HS-5 (cell line): ENCODE measurements around the gene PRRC2A.
"Not testable (repeated sequence)": the region's sequence is repeated elsewhere in the genome, so short reads cannot be mapped to it uniquely, and the experiment has no call there.

ENCODE experiments used
- DNase-seq: peaks from one replicate; pipeline ENCODE4 v3.0.0-alpha.2; 2012; ENCODE audit warnings: low read depth

Gene PRRC2A

DNA sequence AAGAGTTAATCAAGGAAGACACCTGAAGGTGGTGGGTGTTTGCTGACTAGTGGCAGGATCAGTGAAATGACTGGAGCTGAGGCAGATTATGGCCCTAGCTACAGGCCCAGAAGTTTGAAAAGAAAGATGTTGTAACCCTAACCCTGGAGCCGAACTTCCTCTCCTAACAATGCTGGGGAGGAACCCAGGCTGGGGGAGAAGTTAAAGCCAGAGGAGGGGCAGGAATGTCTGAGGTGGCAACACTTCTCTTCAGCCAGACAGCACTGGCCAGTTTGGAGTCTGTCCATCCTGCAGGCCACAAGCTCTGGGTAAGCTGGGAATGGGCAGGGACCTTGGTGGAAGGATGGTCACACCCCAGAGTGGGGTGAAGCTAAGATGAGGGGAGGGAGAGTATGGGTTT is 34.5 kb upstream of the PRRC2A start, which contains the start of gene LST1:
Gene LST1, plus strand, starts transcription at position 270 of the 400 bp plus-strand sequence. CDS start 1,023 bp downstream, outside the sequence.
- DNase-seq: no peak

DNA sequence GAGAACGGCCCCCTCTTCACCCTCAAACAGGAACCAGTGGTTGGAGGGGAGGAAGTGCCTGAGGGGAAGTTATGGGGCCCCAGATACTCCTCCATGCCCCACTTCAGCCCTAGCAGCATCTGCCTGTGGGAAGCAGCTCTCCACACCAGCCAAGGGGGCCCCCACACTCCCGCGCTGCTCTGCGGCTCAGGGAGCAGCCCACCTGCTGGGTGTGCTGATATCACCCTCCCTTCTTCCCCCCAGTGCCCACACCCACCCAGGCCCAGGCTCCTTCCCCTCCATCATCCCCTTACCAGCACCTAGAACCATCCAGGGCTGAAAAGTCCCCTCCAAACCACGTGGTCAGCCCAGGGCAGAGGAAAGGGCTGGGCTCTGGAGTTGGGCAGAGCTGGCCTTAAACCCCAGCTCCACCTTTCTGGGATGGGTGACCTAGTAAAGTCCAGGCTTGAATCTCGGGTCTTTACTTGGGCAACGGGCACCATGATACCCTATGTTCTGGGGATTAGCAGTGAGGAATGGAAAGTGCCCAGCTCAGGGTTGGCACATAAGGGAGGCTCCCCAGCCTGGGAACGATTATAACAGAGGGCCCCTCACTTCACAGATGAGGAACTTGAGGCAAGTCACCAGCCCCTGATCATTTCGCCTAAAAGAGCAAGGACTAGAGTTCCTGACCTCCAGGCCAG is 33.8 kb upstream of the PRRC2A start:
- no peak for DNase-seq

DNA sequence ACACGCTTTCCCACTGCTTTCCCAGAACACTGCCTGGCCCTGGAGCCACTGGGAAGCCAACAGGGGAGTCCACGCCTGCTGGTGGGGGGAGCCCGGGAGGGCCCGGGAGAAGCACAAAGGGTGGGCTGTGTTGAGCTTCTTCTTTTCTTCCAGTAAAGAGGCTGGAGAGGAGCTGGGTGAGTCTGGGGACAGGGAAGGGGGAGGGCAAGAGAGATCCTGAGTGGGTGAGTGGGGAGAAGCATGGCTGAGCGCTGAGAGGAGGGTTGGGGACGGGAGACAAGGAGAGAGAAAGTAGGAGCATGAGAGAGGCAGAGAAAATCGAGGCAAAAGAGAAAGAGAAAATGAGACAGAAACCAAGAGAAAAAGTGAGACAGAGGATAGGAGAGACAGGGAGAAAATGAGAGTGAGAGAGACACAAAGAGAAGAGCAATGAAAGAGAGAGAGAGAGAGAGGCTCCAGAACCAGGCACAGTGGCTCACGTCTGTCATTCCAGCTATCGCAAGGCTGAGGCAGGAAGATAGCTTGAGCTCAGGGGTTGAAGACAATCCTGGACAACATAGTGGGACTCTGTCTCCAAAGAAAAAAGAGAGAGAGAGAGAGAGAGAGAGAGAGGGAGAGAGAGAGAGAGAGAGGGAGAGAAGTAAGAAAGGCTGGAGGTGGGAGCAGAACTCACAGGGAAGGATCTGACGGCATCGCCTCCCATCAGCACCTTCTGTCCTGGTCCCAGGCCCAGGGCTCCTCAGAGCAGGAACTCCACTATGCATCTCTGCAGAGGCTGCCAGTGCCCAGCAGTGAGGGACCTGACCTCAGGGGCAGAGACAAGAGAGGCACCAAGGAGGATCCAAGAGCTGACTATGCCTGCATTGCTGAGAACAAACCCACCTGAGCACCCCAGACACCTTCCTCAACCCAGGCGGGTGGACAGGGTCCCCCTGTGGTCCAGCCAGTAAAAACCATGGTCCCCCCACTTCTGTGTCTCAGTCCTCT is 32.4 kb upstream of the PRRC2A start:
- DNase-seq: no peak

DNA sequence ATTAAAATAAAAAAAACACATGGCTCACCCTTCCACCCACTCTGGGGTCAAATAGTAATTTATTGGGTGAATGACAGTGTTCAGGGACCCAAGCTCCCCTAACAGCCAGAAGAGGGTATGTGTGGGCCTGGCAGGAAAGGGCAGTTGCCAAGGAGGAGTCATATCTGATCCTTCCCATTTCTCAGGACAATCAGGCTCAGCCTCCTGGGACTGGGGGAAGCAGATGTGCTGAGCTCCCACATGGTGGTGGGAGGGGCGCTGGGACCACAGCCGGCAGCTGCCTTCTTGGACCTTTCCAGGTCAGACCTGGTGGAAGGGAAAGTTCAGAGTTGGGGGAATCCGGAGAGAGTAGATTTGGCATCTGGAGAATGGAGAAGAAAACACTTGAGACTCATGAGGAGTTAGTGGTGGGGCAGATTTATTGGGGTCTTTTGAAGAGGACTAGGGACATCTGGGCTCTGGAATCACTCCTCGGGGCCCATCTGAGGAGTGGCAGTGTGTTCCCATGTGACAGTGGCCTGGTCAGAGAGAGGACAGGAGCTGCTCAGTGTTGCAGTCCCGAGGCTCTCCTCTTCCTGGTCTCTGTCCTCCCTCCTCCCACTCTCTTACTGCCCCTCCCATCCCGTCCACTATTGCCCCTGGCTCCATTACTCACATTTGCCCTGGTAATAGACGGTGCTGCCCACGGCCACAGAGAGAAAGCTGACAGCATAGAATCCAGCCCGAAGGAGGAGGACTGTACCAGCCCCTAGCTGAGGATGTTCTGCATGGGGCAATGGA is 31.5 kb upstream of the PRRC2A start:
- no peak for DNase-seq

DNA sequence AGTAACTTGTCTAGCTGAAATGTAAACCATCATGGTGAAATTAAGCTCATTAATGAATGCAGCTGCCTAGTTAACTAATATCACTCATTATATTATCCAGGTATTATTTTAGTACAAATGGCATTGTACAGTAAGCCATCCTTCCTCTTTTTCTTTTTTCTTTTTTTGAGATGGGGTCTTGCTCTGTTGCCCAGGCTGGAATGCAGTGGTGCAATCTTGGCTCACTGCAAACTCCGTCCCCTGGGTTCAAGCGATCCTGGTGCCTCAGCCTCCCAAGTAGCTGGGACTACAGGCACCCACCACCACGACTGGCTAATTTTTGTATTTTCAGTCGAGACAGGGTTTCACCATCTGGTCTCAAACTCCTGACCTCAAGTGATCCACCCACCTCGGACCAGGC is 29.8 kb upstream of the PRRC2A start:
- DNase-seq: not testable (repeated sequence)

GRCh38 chr6:31592396-31592771 is 28.1 kb upstream of the PRRC2A start:
- DNase-seq: no peak

- DNase-seq: no peak
These were observed 23.5 kb upstream of the PRRC2A start for GRCh38 chr6:31597006-31597405.

- DNase-seq: no peak
These were observed 13.2 kb upstream of the PRRC2A start for GRCh38 chr6:31607317-31607716.

DNA sequence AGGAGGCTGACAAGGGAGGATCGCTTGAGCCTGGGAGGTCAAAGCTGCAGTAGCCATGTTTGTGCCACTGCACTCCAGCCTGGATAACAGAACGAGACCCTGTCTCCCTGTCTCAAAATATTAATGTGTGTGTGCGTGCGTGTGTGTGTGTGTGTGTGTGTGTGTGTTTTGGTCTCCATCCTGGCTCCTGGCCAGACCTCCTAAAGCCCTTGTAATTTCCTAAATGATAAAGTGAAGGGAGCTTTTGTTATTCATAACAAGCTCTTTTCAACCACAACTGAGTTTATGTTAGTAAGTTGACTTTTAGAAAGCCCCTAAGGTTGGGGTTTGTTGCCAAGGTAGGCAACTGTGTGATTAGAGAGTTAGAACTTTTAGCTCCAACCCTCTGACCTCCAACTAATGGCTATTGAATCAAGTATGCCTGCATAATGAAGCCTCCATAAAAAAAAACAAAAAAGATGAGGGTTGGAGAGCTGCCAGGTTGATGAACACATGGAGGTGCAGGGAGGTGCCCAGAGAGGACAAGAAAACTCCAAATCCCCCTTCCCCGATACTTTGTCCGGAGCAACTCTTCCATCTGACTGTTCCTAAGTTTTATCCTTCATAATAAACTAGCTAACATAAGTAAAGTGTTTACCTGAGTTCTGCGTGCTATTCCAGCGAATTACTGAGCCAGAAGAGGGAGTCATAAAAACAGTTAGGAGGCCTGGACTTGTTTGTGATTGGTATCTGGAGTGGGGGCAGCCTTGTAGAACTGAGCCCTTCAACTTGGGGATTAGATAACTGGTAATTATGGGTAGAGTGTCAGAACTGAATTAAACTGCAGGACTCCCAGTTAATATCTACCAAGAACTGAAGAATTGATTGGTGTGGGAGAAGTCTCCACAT is 10.8 kb upstream of the PRRC2A start:
- no peak for DNase-seq

- no peak for DNase-seq
These were observed 9.5 kb upstream of the PRRC2A start for GRCh38 chr6:31610968-31611367.

DNA sequence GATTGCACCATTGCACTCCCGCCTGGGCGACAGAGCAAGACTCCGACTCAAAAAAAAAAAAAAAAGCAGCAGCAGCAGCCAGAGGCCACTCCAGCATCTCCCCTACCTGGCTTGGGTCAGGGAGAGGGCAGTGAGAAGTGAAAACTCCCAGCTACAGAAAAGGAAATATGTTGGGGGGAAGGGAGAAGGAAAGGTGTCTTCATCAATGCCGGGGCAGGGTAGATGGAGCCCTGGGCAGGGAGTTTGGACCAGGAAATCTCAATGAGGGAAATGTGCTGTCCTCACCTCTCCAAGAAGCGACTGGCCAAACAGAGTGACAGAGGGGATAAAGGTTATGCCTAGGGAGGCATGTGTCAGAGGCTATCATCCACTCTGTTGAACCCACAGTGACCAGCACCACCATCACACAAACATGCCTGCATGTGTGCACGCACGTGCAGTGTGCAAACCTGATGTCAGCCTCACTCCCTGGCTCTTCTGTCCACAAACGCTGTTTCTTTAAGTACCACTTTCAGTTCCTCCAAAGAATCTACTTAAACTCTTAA is 6.4 kb upstream of the PRRC2A start:
- no peak for DNase-seq

DNA sequence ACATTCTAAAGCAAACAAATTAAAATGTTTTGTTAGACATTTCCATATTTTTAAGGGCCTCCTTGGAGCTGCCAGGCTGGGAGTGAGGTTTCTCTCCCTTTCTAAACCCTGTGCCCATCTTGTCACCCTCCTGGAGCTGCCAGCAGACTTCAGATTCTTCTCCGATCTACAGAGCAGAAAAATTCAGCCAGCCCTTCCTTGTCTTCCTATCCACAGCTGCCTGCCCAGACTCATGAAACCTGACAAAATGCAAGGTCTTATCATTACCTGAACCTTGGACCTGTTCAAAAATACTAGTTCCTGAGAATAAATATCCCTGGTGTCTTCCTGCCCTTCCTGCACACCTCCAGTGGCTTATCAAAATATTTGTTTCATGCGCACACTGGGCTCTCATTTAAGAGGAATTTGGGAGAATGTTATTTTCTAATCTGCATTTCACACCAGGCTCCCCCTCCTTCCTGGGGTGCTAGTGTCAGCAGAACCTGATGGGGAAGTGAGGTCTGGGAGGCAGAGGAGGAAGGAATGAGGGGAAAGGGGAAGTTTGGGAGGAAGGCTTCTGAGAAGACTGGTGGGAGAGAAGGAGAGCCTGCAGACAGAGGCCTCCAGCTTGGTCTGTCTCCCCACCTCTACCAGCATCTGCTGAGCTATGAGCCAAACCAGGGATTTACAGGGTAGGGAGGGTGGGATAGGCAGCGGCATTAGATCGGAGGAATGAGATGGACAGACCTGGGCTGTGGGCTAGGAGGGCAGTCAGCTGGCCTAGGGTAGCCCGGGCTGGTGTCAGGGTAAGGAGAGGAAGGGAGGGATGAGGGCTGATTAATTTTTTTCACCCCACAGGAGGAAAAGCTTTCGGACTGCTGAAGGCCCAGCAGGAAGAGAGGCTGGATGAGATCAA is 5.6 kb upstream of the PRRC2A start, which contains the start of gene AIF1:
Gene AIF1, plus strand, starts transcription at position 551 of the 895 bp plus-strand sequence. Its CDS starts 96 bp downstream, at position 647.
- DNase-seq: no peak

GRCh38 chr6:31615748-31616147 is 4.8 kb upstream of the PRRC2A start:
- DNase-seq: no peak

DNA sequence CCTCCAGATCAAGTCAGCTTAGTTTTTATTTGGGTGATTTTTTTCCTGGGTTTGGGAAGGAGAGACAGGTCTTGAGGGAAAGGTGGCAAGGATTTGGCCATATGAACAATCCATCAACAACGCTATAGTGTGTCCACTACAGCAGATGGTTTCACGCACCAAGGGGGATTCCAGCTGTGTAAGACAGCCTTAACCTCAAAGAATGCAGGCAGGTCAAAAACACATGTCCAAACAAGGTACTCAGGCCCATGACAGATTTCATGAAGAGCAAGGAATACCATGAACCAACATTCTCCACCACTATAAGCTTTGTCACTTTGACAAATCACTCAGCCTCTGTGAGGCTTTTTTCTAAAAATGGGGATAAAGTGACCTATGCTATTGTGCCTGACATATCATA is 3.5 kb upstream of the PRRC2A start:
- no peak for DNase-seq

- peak; percentile 95 for DNase-seq
These were observed 520 bp upstream of the PRRC2A start for GRCh38 chr6:31619805-31620585.

GRCh38 chr6:31621320-31621939 is 915 bp downstream of the PRRC2A start:
- DNase-seq: no peak

DNA sequence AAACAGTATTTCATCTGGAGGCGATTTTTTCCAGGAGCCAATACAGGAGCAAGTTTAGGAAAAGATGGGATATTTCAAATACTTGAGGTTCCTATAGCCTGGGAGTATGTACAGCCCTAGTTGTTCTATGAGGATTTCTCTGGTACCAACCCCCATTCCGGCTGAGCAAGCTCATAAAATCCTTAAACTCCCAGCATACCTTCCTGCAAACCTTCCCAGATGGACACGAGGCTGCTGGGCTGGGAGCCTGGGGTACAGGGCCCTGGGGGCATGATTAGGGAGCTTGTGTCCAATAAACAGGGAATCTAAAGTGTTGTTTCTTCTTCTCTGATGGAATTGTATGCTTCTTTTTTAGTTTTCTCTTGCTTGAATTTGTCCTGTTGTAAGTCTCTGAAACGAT is 1.5 kb downstream of the PRRC2A start:
- DNase-seq: no peak

- DNase-seq: no peak
These were observed 2.2 kb downstream of the PRRC2A start for GRCh38 chr6:31622684-31623091.

DNA sequence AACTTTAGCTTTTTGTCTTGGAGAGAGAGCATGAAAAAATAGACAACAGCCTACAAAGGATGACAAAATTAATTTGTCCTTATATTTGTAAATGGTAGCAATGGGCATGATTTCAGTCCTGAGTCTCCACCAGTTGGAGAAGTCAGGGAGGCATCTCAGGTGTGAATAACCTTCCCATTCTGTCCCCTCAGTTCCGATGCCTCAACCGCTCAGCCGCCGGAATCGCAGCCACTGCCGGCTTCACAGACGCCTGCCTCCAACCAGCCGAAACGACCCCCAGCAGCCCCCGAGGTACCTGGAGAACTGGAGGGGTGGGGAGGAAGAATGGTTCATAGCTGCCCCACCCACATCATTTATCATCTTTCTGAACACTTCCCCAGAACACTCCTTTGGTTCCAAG is 3.6 kb downstream of the PRRC2A start:
- DNase-seq: no peak
